Thymus (tissue), 11 donors: ENCODE data around the gene OR6B3. TPM values are rescaled to one million over a fixed set of nuclear protein-coding genes. Genes with fewer than 3 reads are reported as not detected.
A peak's percentile ranks its signal among the peaks of the same experiment; 100 is the strongest.

Source experiments
- DNase-seq, 9 donors: peaks; one replicate each; pipeline ENCODE4 v3.0.0-alpha.2; 2013; ENCODE audit warnings: low spot score in 9 of 9, low read depth in 6 of 9, missing footprints in 1 of 9
- H3K27ac ChIP-seq, 2 donors: one replicate each; pipeline ENCODE4 v1.5.1; 2013; ENCODE audit warnings: control low read depth in 1 of 2, low read depth in 1 of 2, low read length in 1 of 2, mild to moderate bottlenecking in 1 of 2, moderate library complexity in 1 of 2
- H3K27me3 ChIP-seq, 2 donors: one replicate each; pipeline ENCODE4 v1.5.1; 2013; ENCODE audit warnings: low read length in 1 of 2; ENCODE audit not compliant: control insufficient read depth in 2 of 2, insufficient read depth in 1 of 2
- H3K36me3 ChIP-seq, 2 donors: one replicate each; pipeline ENCODE4 v1.5.1; 2013; ENCODE audit warnings: low read length in 1 of 2, mild to moderate bottlenecking in 1 of 2, moderate library complexity in 1 of 2; ENCODE audit not compliant: control insufficient read depth in 2 of 2, insufficient read depth in 2 of 2
- H3K4me1 ChIP-seq, 2 donors: one replicate each; pipeline ENCODE4 v1.5.1; 2013; ENCODE audit warnings: low read length in 2 of 2; ENCODE audit not compliant: control insufficient read depth in 2 of 2, insufficient read depth in 2 of 2
- H3K4me3 ChIP-seq, 2 donors: one replicate each; pipeline ENCODE4 v1.5.1; 2013; ENCODE audit warnings: low read length in 2 of 2, control low read depth in 1 of 2, mild to moderate bottlenecking in 1 of 2
- H3K9me3 ChIP-seq, 2 donors: one replicate each; pipeline ENCODE4 v1.5.1; 2013; ENCODE audit warnings: low read length in 1 of 2, mild to moderate bottlenecking in 1 of 2; ENCODE audit not compliant: control insufficient read depth in 2 of 2, insufficient read depth in 1 of 2
- WGBS: extraction: QIAGEN DNeasy Blood & Tissue Kit; methylation state at CpG from one replicate; pipeline ENCODE4 v1.1.7; 2013; 5-methylcytosine and 5-hydroxymethylcytosine counted together
- polyA plus RNA-seq: library from polyadenylated mRNA; stranded (reverse); fragments of 200-250 nt; gene quantifications from one replicate; pipeline ENCODE4 v1.2.3, GENCODE V29; 2013
- total RNA-seq: library from RNA; stranded (reverse); fragments of 120-200 nt; gene quantifications from one replicate; pipeline ENCODE4 v1.2.4, GENCODE V29; 2013
- donor health status: healthy.

The OR6B3 gene
- total and polyA plus RNA-seq, 2 donors, result not detected

DNA sequence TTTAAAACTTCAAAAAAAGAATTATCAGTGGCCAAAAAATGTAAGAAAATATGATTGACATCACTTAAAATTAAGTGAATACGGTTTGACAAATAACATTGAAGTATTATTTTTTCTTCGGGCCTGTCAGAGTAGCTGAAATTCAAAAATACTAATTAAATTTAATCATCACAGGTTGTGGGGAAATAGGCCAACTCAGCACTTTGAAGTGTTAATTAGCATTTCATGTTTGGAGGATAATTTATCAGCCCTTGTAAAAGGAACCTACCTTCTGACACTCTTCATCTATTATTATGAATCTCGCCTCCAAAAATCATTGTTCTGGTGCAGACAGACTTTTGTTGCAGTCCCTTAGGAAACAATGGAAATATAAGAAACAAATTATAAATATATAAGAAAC is 17.6 kb upstream of the OR6B3 start:
- no peak overlapping the region for H3K27ac ChIP-seq
- H3K4me3 ChIP-seq, result no peak overlapping the region
- WGBS, result 95% methylated on average over 3 of the region's 3 CpGs

DNA sequence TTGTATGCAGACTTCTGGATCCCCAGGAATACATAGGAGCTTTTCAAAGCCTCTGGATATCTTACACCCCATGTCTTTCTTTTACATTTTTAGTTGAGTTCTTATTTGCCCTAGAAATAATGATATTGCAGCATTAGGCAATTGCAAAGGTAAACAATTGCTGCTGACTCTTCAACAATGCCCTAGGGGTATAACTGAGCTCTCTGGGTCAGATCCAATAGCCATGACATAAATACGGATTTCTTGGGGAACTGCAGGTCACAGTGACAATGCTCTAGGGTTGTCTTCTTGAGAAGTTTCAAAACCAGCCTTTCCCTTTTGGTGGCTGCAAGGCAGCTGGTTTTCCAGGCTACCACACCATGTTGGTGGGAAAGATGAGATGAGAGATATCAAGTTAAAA is 16.5 kb upstream of the OR6B3 start:
- Histone ChIP-seq H3K27ac (no peak overlapping the region), H3K36me3 (no peaks in the 10 kb centered on the region), H3K9me3 (no peaks in the 10 kb centered on the region), H3K4me3 (no peak overlapping the region), H3K4me1 (no peaks in the 10 kb centered on the region), H3K27me3 (no peaks in the 10 kb centered on the region)
- WGBS, result 92% methylated on average over 1 of the region's 1 CpG
- DNase-seq, result no peak

More for the DNA sequence above, 17.6 kb upstream of the OR6B3 start:
- DNase-seq, result no peak
- no peaks in the 10 kb centered on the region for H3K27me3 ChIP-seq
- H3K9me3 ChIP-seq, result no peaks in the 10 kb centered on the region
- no peaks in the 10 kb centered on the region for H3K4me1 ChIP-seq
- H3K36me3 ChIP-seq, result no peaks in the 10 kb centered on the region

DNA sequence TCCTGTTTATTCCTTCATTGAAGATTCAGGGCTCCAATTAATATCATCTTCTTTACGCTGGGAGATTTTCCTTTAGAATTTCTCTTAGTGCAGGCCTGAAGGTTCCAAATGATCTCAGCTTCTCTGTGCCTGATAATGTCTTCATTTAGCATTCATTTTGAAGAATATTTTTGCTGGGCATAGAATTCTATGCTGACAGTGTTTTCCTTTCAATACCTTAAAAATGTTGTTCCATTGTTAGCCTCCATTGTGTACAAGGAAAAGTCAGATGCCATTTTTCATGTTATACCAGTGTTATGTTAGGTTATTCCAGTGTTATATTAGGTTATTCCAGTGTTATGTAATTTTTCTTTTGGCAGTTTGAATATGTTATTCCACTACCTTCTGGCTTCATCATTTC is 14.9 kb upstream of the OR6B3 start:
- no peaks in the 10 kb centered on the region for H3K9me3 ChIP-seq
- no peak overlapping the region for H3K27ac ChIP-seq
- H3K4me3 ChIP-seq, result no peak overlapping the region
- 100% methylated on average over 1 of the region's 1 CpG for WGBS
- DNase-seq, result no peak
- H3K4me1 ChIP-seq, result no peaks in the 10 kb centered on the region
- H3K36me3 ChIP-seq, result no peaks in the 10 kb centered on the region
- H3K27me3 ChIP-seq, result peaks cover 0 to 3% of the 10 kb centered on the region in 2 donors

DNA sequence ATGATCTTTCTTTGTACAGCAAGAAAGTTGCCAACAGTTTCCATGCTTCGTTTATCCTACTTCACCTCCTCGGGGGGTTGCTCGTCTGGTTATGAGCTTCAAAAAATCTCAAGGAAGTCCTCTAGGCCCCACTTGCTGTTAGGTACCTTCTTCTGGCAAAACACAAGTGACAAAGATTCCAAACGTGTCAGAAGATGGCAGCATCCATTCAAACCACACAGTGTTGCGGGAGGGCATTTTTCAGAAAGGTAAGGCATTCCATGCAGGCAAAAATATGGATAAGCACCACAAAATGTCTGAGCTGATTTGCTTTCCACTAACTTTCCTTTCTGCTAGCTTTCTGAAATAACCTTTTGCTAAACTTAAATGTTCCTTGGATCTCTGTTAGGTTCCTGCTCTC is 13.2 kb upstream of the OR6B3 start:
- Histone ChIP-seq H3K36me3 (no peaks in the 10 kb centered on the region), H3K4me3 (no peak overlapping the region), H3K4me1 (no peaks in the 10 kb centered on the region), H3K27ac (no peak overlapping the region), H3K9me3 (no peaks in the 10 kb centered on the region), H3K27me3 (peaks cover 0 to 3% of the 10 kb centered on the region in 2 donors)
- DNase-seq, result no peak
- 82% methylated on average over 5 of the region's 5 CpGs for WGBS

DNA sequence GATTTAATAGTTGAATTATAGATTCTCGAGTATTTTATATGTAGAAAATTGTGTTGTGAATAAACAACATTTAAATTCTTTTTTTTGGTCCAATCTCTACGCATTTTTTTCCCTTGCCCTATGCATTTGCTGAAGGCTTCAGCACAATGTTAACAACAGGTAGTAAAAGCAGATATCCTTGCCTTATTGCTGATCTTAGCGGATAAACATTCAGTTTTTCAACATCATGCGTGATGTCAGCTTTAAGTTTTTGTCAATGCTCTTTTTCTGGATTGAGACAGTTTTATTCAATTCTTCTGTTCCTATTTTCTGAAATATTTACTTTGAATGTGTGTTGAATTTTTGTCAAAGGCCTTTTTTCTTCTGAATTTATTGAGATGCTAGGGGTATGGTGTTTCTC is 11.6 kb upstream of the OR6B3 start:
- peaks cover 0 to 3% of the 10 kb centered on the region in 2 donors for H3K27me3 ChIP-seq
- no peak for DNase-seq
- WGBS, result 91% methylated on average over 4 of the region's 4 CpGs
- H3K27ac ChIP-seq, result no peak overlapping the region
- H3K4me3 ChIP-seq, result no peak overlapping the region
- H3K4me1 ChIP-seq, result no peaks in the 10 kb centered on the region
- no peaks in the 10 kb centered on the region for H3K36me3 ChIP-seq
- no peaks in the 10 kb centered on the region for H3K9me3 ChIP-seq

DNA sequence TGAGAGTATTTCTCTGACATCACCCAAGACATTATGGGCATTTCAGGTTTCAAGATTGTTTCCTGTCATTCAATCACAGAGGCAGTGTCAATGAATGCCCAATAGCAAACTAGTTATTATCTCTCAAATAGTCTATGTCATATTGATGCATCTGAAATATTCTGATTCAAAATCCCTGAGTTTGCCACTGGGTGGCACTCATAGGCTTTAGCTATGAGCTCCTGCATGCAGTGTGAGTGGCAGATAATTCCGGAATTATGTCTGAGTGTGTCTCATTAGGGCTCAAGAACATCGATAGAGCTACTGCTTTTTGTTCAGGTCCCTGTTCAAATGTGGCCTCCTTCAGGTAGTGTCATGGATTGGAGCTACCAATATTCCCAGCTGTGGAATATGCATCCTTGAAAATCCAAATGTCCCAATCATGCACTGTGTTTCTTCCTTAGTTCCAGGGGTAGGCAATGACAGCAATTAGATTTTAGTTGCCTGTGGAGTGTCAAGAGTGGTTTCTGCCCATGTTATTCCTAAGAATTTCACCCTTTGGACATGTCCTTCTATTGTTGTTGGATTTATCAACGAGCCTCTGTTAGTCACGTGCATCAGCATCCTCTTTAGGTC is 7.8 kb upstream of the OR6B3 start:
- H3K4me1 ChIP-seq, result no peaks in the 10 kb centered on the region
- H3K27ac ChIP-seq, result no peak overlapping the region
- DNase-seq, result peak in 8 of 9 donors; percentile 7 to 56 (median 16)
- H3K4me3 ChIP-seq, result no peak overlapping the region
- WGBS, result 48% methylated on average over 4 of the region's 4 CpGs
- no peaks in the 10 kb centered on the region for H3K36me3 ChIP-seq
- H3K9me3 ChIP-seq, result no peaks in the 10 kb centered on the region
- peaks cover 0 to 8% of the 10 kb centered on the region in 2 donors for H3K27me3 ChIP-seq

DNA sequence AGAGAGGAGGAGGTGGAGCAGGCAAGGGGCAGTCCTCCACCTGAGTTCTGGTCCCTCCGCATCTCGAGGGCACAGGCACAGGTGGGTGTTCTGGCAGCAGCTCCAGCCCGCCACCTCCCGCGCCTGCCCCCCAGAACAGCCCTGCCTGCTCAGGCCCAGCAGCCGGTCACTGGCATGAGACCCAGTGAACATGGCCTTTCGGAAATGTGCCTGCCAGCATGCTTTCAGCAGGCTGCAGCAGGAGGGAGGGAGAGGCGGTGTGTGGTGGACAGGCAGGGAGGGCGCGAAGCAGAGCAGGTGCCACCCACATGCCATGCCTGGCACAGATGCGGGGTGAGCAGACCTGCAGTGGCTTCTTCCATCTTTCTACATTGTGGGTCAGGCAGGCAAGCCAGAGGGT is 3.4 kb upstream of the OR6B3 start:
- WGBS, result 91% methylated on average over 11 of the region's 11 CpGs
- Histone ChIP-seq H3K27me3 (peaks cover 0 to 27% of the 10 kb centered on the region in 2 donors), H3K9me3 (no peaks in the 10 kb centered on the region), H3K4me1 (no peaks in the 10 kb centered on the region), H3K27ac (no peak overlapping the region), H3K4me3 (no peak overlapping the region), H3K36me3 (no peaks in the 10 kb centered on the region)
- DNase-seq, result no peak

DNA sequence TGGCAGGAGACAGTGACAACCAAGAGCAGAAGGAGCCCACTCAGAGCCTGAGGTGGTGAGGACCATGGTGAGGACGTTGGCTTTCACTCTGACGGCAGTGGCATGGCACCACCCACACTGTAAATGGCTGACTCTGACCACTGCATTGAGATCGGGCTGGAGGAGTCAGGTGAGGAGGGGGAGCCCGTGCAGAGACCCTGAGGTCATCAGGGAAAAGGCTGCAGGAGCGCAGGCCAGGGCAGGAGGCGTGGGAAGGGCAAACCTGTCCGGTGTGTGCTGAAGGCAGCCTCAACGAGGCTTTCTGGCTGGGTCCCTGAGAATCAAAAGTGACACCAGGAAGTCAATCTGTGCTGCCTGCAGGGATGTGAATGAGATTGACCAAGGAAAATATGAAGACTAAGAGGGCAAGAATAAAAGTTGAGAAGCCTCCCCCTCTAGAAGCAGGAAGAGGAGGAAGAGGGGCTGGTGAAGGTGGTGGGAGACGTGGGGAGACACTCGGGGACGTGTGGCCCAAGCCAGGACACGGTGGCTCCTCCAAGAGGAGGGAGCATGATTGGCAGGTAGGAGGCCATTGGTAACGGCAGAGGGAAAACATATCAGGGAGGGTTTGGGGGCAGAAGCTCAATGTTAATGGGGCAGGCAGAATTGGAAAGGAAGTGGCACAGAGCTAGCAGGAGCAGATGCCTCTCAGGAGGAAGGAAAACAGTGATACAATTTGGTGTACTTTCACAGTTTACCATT is 2.0 kb upstream of the OR6B3 start:
- 55% methylated on average over 13 of the region's 13 CpGs for WGBS
- no peak for DNase-seq
- no peaks in the 10 kb centered on the region for H3K9me3 ChIP-seq
- no peak overlapping the region for H3K27ac ChIP-seq
- H3K36me3 ChIP-seq, result no peaks in the 10 kb centered on the region
- H3K27me3 ChIP-seq, result peaks cover 0 to 30% of the 10 kb centered on the region in 2 donors
- H3K4me1 ChIP-seq, result no peaks in the 10 kb centered on the region
- H3K4me3 ChIP-seq, result no peak overlapping the region

DNA sequence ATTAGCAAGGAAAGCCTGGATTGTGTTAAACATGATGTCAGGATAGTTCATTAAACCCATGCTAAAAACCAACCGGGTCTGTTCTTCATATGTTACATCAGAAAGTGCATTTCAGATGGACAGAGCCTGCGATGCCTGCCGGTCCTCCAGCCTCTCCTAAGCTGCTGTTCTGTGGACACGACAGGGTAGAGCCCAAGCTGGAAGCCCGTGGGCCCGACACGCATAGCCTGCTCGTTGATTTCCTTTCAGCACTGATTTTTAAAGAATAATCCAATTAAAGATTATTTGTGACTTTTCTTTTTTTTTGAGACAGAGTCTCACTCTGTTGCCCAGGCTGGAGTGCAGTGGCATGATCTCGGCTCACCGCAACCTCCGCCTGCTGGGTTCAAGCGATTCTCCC is 797 bp downstream of the OR6B3 start:
- H3K27me3 ChIP-seq, result peaks cover 0 to 39% of the 10 kb centered on the region in 2 donors
- no peaks in the 10 kb centered on the region for H3K36me3 ChIP-seq
- H3K9me3 ChIP-seq, result no peaks in the 10 kb centered on the region
- DNase-seq, result no peak
- no peak overlapping the region for H3K4me3 ChIP-seq
- H3K27ac ChIP-seq, result no peak overlapping the region
- H3K4me1 ChIP-seq, result no peaks in the 10 kb centered on the region
- 88% methylated on average over 12 of the region's 12 CpGs for WGBS
